GM19239 (cell line): ENCODE measurements around the gene MAP2K6.

Experiments
- DNase-seq: peaks from one replicate; pipeline ENCODE4 v3.0.0; 2011; ENCODE audit warnings: low spot score; ENCODE audit not compliant: insufficient read length
- FAIRE-seq: peaks from 2 replicates; lab custom pipeline; 2011; peaks lifted over from hg19 to GRCh38; lab: Jason Lieb, UNC

MAP2K6 gene

DNA sequence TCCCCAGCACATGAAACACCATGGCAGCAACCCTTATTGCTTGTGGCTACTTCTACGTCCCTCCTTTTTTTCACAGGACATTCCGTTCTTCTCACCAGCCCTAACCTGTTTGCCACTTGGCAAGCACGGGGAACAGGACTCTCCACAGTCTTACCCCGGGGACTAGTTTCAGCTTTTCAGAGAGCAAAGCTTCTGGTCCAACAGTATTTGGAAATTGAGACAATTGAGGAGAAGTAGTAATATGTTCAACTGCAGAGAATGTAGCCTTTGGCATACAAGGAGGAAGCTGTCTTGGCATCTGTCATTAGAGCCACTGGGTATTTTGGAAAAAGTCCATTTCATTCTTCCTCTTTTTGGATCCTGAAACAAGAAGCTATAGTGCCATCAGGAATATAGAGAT, 65.7 kb downstream of the MAP2K6 start:
- DNase-seq (no peak), FAIRE-seq (no peak)

DNA sequence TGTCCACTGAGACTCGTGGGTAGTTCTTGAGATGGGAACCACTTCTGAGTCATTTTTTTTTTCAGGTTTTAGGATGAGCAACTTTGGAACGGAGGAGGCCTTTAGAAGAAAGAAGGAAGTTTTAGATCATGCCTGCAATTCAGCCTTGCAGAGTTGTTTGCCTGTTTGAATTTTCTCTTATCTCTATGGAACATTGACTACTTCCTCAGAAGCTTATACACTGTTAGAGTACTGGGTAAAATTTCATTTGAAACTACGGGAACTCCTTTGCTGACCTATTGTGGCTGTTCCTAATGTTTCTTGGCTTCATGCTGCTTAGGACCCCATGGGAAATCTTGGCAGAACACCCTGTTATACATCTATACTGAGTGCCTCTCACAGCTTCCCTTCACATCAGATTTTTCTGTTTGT, 70.8 kb downstream of the MAP2K6 start:
- FAIRE-seq = no peak
- DNase-seq = no peak

DNA sequence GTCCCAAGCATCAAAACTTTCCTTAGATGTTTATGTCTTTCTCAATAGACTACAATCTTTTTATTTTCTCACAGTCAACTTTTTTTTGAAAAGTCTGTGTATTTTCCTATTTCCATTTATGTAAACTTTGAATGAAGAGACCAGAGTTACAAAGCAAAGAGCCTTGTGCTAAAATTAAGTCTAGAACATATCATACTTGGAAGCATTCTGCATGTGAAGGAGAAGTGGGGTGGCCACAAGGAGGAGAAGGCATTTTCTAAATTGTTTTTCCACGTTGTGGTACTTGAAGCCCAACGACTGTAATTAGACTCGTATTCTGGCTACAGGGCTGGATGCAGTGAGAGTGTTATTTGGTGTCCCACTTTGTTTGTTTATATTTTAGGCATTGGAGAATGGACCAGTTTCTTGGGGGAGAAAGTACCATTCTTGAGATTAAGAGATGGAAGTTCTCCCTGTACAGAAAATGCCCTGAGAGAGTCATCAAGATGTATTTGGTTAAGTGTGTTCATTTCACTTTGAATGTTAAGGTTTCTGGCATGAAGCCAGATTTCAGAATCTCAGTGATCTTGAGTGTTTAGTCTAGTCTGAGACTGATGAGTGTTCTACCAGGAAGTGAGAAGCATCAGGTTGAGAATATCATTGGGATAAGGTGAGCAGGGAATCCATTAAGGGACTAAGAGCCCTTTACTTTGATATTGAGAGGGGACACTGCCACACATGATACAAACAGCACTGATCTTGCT, 71.6 kb downstream of the MAP2K6 start:
- DNase-seq (no peak), FAIRE-seq (no peak)

DNA sequence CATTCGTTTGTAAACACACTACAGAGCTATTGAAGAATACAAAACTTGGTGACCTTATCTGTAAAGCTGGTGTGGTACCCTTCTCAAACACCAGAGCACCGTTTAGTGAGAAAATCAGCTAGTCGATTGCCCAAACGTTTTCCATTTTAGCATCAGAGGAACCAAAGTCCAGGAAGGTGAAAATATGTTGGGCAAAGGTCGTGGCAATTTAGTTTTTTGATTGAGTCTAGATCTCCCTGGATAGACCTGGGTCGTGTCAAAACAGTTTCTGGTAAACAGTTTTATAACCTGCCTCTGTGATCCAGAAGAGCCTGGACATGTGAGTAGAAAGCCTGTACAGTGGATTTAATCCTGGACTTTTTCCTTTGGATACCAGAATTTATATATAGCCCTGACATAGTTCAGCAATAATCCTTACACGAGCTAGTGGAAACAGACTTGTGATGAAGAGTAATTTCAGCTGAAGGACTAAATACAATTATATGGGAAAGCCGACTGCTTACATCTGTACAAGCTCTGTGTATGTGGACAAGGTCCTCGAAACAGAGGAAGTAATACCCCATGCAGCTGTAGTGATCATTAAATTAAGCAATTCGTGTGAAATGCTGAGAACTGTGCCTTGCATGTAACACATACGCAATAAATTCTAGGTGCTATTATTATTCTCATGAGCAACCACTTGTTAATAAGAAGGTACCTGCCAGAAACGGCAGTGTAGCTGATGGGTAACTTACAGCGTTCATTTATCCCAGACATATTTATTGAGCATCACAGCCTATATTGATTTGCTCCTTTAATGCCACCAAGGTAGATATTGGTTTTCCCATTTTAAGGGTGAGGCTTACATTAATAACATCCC, 72.5 kb downstream of the MAP2K6 start:
- FAIRE-seq = no peak

DNA sequence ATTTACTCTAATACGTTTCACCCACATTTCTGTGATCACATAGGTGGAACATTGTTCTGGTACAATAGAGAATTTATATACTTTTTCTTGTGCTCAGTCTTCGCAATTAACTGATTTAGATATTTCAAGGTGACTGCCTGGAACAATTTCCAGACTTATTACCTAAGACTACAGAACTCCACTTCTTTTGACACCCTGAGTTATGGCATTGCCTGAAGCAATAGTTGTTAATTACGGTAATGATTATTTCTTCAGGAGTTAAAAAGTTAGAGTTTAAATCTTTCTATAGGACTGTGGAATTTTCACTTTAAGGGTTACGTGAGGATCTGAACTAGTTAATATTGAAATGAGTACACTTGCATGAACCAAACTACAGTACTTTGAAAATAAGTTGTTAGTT, 74.8 kb downstream of the MAP2K6 start:
- no peak for DNase-seq
- FAIRE-seq = no peak

More for the DNA sequence above, 72.5 kb downstream of the MAP2K6 start:
- DNase-seq = no peak

DNA sequence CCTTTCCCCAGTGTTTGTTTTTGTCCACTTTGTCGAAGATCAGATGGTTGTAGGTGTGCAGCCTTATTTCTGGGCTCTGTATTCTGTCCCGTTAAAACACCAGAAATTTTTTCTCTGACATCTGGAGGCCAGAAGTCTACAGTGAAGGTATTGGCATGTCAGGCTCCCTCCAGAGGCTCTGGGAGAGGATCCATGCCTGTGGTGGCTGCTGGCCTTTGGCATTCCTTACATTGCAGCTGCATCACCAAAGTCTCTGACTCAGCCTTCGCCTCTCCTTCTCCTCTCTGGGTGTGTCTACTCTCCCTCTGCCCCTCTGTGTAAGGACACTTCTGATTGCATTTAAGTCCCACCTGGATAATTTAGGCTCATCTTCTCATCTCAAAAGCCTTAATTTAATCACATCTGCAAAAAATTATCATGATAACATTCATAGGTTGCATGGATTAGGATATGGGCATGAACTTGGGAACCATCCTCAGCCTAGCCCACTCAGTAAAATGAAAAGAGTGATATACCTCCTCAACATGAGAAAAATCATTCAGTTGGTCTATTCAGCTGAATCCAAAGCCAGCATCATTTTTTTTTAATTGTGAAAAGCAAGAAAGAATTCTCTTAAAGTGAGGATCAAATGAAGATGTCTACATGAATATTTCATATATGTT, 78.0 kb downstream of the MAP2K6 start:
- FAIRE-seq (no peak), DNase-seq (no peak)

DNA sequence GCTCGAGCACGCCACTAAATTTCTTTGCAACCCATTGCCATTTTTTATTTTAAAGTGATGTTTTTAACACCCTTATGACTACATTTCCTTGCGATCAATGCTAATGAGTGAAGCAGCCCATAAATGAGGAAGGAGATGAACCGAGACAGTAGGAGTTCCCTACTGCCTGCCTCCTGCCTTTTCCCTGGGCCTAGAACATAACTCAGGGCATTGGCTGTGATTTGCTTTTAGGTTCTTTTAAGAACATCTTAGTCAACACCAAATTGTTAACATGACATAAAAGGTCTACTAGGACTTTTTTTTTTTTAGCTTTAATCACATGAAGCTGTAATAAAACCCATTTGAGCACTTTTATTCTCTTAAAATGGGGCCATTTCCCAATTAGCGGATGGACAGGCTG, 81.3 kb downstream of the MAP2K6 start:
- no peak for DNase-seq
- no peak for FAIRE-seq

DNA sequence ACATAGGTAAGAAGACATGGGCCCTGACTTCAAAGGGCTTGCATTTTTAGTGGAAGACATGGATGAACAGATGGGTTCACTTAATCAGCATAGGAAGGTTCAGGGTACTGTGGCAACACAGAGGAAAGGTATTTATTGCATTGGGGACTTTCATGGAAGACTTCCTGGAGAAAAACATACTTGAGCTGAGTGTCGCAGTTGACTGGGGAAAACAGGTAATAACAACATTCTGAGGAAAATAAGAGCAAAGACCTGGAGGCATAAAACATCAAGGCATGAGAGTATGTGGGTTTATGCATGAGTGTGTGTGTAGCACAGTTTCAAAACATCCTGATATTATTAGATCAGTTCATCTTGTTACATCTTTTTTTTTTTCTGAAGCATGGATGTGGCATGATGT, 82.7 kb downstream of the MAP2K6 start:
- FAIRE-seq (no peak), DNase-seq (no peak)

DNA sequence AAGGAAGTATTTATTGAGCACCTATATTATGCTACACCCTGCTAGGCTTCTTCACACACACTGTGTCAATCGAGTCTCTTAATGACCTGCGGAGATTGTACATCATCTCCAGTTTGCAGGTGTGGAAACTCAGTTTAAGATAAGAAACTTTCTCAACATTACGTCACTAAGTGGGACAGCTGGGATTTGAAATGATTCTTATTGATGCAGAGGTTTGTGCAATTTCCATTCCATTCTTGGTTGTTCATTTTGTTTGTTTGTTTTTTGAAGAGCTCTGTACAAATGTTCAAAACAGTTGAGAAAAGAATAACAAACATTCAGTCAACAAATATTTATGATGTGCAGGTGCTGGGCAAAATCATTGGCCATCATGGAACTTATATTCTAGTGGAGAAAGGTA, 84.8 kb downstream of the MAP2K6 start:
- DNase-seq (no peak), FAIRE-seq (no peak)

DNA sequence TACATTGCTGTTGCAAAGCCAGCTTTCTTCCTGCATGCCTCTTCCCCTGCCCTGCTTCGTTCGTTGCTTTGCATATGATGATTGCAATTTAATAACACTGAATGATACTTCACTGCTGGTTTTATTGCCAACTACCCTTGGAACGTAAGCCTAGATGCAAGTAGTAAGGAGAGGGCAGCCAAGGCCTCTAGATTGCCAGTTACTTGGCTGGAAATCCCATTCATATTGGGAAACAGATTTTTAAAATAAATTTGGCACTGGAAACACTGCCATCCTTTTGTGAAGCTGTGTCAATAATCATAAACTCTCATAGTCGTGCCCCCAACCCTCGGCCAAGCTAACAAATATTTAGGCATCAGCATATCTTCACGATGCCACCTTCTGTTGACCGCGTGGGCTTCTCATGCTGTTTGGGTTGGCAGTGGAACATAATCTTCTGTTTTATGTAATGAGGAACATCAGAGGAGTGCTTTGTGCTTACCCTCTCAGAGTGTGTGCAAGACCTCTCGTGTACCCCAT, 86.5 kb downstream of the MAP2K6 start:
- FAIRE-seq (no peak), DNase-seq (no peak)

DNA sequence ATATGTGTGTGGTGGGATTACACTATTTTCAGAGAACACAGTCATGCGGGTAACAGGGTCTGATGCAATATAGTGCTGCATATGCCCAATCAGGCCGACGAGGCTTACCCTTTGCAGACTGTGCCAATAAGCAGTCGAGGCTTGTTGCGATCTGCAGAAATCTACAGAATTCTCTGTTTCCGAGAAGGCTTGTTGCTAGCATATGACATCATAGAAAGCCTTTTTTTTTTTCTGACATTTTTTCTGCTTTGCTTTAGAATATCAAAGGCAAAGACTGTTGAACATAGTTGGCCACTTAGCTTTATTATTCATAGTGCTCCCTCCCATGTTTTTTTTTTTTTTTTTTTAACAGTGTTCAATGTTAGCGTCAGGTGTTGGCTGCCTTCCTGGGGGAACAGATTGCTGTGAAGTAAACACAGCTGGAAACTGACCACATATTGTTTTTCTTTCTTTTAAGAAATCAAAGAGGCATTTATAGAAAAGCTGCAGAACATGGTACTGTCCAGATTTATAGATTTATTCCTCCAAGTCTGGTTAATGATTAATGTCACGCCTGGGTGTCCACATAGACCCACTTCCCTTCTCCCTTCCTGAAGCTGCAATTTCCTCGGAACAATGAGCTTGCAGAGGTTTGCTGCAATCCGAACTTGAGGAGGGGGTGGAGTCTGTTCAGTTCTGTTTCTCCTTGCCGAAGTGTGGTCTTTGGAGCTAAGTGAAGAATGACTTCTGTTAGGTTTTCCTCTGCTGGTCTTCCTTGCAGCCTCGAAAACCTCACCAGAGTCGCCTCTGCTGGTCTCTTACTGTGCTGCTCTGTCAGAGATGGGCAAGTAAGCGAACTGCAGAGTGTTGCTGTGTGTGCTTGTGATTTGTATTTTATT, 87.3 kb downstream of the MAP2K6 start:
- no peak for FAIRE-seq

DNA sequence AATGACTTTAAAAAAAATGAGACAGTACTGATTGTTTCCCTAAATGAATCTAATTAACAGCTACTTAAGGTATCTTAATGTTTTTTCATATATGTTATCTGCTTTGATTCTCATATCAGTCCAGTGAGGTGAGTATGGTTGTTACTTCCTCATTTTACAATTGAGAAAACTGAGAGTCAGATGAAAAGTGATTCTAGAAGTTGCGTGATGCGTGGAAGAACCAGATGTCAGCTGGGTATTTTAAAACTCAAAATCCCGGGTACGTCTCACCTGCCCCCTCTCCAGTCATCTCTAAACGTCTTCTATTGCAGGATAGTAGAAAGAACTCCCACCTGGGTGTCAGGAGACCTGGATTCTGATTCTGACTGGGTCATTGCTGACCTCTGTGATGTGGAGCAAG, 89.2 kb downstream of the MAP2K6 start:
- FAIRE-seq (peak; percentile 91), DNase-seq (no peak)

More for the DNA sequence above, 87.3 kb downstream of the MAP2K6 start:
- no peak for DNase-seq

DNA sequence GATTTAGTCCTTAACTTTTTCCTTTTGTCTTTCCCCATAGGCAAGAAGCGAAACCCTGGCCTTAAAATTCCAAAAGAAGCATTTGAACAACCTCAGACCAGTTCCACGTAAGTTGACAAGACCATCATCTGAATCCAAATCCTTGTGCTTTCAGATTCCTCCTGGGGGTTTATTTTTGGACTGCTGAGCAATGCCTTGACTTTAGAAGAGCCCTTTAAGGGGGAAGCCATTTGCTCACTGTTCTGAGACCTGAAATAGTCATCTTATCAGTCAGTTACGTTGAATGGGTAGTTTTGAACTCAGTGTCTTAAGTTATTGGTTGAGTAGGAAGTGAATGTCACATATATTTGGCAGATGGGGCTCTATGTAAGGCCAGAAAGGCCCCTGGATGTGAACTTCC, 91.2 kb downstream of the MAP2K6 start:
- FAIRE-seq = peak; percentile 4
- DNase-seq = no peak

DNA sequence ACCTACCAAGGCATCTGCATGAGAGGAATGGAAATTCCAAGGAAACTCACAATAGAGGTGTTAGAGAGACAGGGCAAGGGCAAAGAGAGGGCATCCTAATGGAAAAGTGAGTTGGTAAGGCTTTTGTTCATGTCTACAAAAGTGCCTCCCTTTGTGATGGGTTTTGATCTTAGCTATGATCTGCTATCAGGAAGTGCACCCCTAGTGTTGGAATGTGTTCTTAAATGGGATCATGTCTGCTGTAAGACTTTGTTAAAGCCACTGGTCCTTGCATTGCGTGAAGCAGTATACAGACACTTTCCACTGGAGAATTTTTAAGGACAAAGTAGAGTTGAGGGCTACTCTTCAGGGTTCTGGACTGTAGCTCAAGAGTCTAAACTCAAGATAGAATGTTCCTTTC, 92.0 kb downstream of the MAP2K6 start:
- no peak for DNase-seq
- peak; percentile 35 for FAIRE-seq

DNA sequence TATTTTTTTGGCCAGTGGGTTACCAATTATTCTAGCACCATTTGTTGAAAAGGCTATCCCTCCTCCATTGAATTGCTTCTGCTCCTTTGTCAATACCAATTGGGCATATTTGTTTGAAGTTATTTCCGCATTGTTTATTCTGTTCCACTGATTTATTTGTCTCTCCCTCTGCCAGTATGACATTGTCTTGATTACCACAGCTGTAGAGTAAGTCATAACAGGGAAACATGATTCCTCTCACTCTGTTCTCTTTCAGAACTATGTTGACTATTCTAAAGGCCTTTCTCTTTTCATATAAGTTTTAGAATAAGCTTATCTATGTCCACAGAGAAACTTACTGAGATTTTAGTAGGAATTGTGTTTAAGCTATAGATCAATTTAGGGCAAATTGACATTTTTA, 94.3 kb downstream of the MAP2K6 start:
- DNase-seq = no peak
- FAIRE-seq = peak; percentile 31

DNA sequence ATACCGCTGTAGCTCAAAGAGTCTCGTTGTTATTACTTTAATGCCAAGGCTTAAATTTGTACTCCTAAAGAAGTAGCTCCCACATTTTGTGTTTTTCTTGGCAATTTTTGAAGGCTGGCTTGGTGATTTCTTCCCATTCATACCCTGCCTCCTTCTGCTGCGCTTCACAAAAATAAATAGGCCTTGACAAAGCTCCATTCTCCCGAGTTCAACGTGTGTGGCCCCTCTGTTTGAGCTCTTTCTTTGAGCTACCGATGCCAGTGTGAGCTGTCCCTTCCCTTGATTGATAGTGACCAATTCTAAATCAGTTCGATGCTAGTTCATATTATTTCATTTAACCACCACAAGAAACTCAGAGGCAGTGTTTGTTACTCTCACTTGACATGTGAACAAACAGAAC, 96.8 kb downstream of the MAP2K6 start:
- DNase-seq (no peak), FAIRE-seq (no peak)

DNA sequence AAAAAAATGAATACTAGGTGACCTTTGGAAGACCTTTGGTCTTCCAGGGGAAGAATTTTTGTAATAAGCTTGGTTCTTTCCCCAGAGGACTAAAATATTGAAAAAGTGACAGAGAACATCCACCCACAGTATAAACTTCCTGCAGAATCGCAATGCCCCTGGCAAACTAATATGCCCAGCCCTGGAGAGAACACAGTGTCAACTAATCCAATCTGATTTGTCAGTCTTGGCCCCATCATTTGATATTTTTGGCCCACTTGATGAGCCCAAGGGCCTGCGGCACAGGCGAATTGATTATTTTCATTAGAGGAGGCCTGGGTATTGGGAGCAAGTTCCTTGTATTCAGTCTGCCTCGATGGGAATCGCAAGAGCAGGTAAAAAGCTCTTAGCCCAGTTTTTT, 98.4 kb downstream of the MAP2K6 start:
- DNase-seq (no peak), FAIRE-seq (no peak)

DNA sequence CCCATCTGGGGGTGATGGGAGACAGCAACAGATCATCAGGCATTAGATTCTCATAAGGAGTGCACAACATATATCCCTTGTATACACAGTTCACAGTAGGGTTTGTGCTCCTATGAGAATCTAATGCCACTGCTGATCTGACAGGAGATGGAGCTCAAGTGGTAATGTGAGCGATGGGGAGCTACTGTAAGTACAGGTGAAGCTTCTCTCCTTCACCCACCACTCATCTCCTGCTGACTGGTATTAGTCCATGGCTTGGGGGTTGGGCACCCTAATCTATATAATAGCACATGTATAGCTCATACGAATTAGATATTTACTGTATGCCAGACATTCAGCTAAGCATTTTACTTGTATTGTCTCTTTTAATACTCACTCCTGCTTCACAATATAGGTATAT, 101.7 kb downstream of the MAP2K6 start:
- DNase-seq (no peak), FAIRE-seq (peak; percentile 21)

DNA sequence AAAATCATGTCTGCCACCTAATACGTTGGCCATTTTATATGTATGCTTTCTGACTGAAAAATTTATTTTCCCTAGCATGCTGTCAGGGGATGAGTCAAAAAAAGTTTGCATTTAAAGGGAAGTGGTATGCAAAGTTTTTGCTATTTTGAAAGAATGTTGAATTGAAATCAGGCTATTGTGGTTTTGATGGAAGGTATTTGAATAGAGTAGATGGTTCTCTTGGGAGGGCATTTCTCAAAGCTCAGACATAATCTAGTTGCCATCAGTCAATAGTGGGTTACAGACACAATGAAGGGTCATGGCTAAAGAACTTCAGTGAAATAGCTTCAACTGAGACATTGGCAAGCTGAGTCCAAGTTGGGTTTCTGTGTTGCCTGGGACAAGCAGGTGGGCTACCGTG, 102.4 kb downstream of the MAP2K6 start:
- DNase-seq (no peak), FAIRE-seq (peak; percentile 85)

DNA sequence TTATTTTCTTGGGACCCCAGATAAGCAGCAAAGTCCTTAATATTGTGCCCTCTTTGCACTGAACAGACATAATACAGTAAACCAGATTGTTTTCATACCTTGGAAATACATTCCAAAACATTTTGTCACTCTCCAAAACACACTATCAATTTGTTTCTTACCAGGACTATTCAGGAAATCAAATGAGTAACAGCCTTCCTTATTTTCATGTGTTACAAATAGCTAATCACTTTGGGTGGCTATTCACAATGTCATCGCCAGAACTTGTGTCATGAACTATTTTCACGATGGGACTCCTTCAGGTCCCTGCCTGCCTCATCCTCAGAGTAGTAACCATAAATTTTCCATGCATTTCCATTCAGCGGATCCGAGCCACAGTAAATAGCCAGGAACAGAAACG, 104.5 kb downstream of the MAP2K6 start:
- DNase-seq (no peak), FAIRE-seq (peak; percentile 11)
